K562 (cell line): ENCODE data around the gene RNU6-1. TPM values are rescaled to one million over a fixed set of nuclear protein-coding genes. Genes with fewer than 3 reads are reported as not detected.

Source experiments
- ARHGAP35 ChIP-seq: fragments of 450-650 bp; IDR thresholded peaks from 2 replicates; pipeline ENCODE4 v1.6.1; 2018; ENCODE audit not compliant: partially characterized antibody
- CREB1 ChIP-seq, 2 experiments: sonication (generic) in 1 of 2; formaldehyde crosslinking in 1 of 2; IDR thresholded peaks; 2 replicates each; pipeline versions ENCODE4 v1.6.1 to v1.8.0; 2012 to 2022; ENCODE audit warnings: inconsistent platforms in 1 of 2, mild to moderate bottlenecking in 1 of 2, missing genetic modification reagents in 1 of 2, moderate library complexity in 1 of 2
- DIDO1 ChIP-seq: fragments of 450-650 bp; IDR thresholded peaks from 2 replicates; pipeline ENCODE4 v1.6.1; 2016; ENCODE audit warnings: low read depth, missing biosample characterization, missing genetic modification characterization
- EGR1 ChIP-seq: fragments of 450-650 bp; conservative IDR thresholded peaks from 2 replicates; pipeline ENCODE4 v1.6.1; 2017; ENCODE audit warnings: mild to moderate bottlenecking
- ESRRA ChIP-seq: fragments of 450-650 bp; IDR thresholded peaks from 2 replicates; pipeline ENCODE4 v1.6.1; 2014; ENCODE audit warnings: low read depth, mild to moderate bottlenecking, moderate library complexity, borderline replicate concordance
- GABPA ChIP-seq: fragments of 200-800 bp; sonication (Bioruptor generic); conservative IDR thresholded peaks from 2 replicates; pipeline ENCODE4 v1.6.1; 2016; ENCODE audit warnings: low read depth, missing genetic modification characterization, missing compliant biosample characterization
- GATAD2B ChIP-seq: fragments of 450-650 bp; IDR thresholded peaks from 2 replicates; pipeline ENCODE4 v1.6.1; 2017; ENCODE audit warnings: mild to moderate bottlenecking, borderline replicate concordance
- HOXB6 ChIP-seq: fragments of 250-450 bp; sonication (Bioruptor Pico); IDR thresholded peaks from 2 replicates; pipeline ENCODE4 v1.5.1; 2022; ENCODE audit warnings: mild to moderate bottlenecking, borderline replicate concordance
- RCOR1 ChIP-seq, 2 experiments: IDR thresholded peaks; 2 replicates each; pipeline ENCODE4 v1.6.1; 2012; ENCODE audit warnings: low read depth in 2 of 2, low read length in 2 of 2, borderline replicate concordance in 1 of 2, improper control_type of control experiment in 1 of 2
- ZBTB7A ChIP-seq: IDR thresholded peaks from 2 replicates; pipeline ENCODE4 v1.6.1; 2011; ENCODE audit warnings: low read depth, mild to moderate bottlenecking, low read length, moderate library complexity, borderline replicate concordance; ENCODE audit not compliant: control insufficient read depth
- ZEB2 ChIP-seq: fragments of 450-650 bp; IDR thresholded peaks from 2 replicates; pipeline ENCODE4 v1.6.1; 2016
- ZNF12 ChIP-seq: sonication (generic); formaldehyde crosslinking; IDR thresholded peaks from 2 replicates; pipeline ENCODE4 v1.4.0; 2020; ENCODE audit warnings: mild to moderate bottlenecking, missing genetic modification reagents
- ZNF140 ChIP-seq: fragments of 250-450 bp; sonication (Bioruptor Pico); IDR thresholded peaks from 2 replicates; pipeline ENCODE4 v1.8.0; 2021; ENCODE audit warnings: moderate library complexity, mild to moderate bottlenecking, inconsistent platforms
- polyA plus RNA-seq, 8 experiments: library from polyadenylated mRNA; depleted of rRNA in 4 of 8; stranded (reverse) in 5 of 8; unstranded in 3 of 8; fragments of >200 nt; fragmentation: Nextera tagmentation in 2 of 8; fragmentation: Illumina TruSeq in 1 of 8; extraction: Ambion mirVana in 2 of 8; extraction: Trizol in 1 of 8; gene quantifications; 2 replicates each; pipeline versions ENCODE4 v1.2.1 to v1.2.3, GENCODE V29; 2011 to 2014; ENCODE audit warnings: inconsistent platforms in 1 of 8, missing spikeins in 1 of 8
- total RNA-seq, 7 experiments: library from RNA; depleted of rRNA in 6 of 7; stranded (reverse); fragments of >200 nt in 6 of 7; fragmentation: Illumina TruSeq in 2 of 7; extraction: Trizol in 2 of 7; gene quantifications; 2 replicates each; pipeline versions ENCODE4 v1.2.1 to v1.2.3, GENCODE V29; 2011 to 2021; ENCODE audit warnings: low replicate concordance in 1 of 7
- TF ChIP-seq, protein P1 (sequence below), 2 experiments: IDR thresholded peaks; 2 replicates each; pipeline ENCODE4 v1.6.1; 2011; ENCODE audit warnings: borderline replicate concordance in 1 of 2, control low read depth in 1 of 2, low read depth in 1 of 2, low read length in 1 of 2, mild to moderate bottlenecking in 1 of 2, mixed read lengths in 1 of 2, moderate library complexity in 1 of 2; ENCODE audit not compliant: insufficient read depth in 1 of 2, insufficient read length in 1 of 2, poor library complexity in 1 of 2, severe bottlenecking in 1 of 2; ENCODE audit errors: extremely low read depth in 1 of 2
- TF ChIP-seq, protein P2 (sequence below): sonication (generic); formaldehyde crosslinking; IDR thresholded peaks from 2 replicates; pipeline ENCODE4 v1.8.0; 2022; ENCODE audit warnings: mild to moderate bottlenecking, low read depth, missing genetic modification reagents
- TF ChIP-seq, protein P3 (sequence below): sonication (generic); IDR thresholded peaks from 2 replicates; pipeline ENCODE4 v1.6.1; 2016
- TF ChIP-seq, protein P4 (sequence below): sonication (generic); formaldehyde crosslinking; IDR thresholded peaks from 2 replicates; pipeline ENCODE4 v1.8.1; 2023; ENCODE audit warnings: mild to moderate bottlenecking, missing genetic modification reagents, moderate library complexity
- TF ChIP-seq, protein P5 (sequence below): IDR thresholded peaks from 2 replicates; pipeline ENCODE4 v1.6.1; 2012; ENCODE audit warnings: low read depth, low read length, improper control_type of control experiment, borderline replicate concordance
- TF ChIP-seq, protein P6 (sequence below): fragments of 250-450 bp; sonication (Bioruptor Pico); IDR thresholded peaks from 2 replicates; pipeline ENCODE4 v1.8.0; 2021; ENCODE audit warnings: borderline replicate concordance, mild to moderate bottlenecking, moderate library complexity; ENCODE audit not compliant: poor library complexity, severe bottlenecking

Gene RNU6-1
- total and polyA plus RNA-seq, 9 of the 15 experiments (the other 6 are each of a cell fraction or from before 2014, with no cell fraction given): not detected

DNA sequence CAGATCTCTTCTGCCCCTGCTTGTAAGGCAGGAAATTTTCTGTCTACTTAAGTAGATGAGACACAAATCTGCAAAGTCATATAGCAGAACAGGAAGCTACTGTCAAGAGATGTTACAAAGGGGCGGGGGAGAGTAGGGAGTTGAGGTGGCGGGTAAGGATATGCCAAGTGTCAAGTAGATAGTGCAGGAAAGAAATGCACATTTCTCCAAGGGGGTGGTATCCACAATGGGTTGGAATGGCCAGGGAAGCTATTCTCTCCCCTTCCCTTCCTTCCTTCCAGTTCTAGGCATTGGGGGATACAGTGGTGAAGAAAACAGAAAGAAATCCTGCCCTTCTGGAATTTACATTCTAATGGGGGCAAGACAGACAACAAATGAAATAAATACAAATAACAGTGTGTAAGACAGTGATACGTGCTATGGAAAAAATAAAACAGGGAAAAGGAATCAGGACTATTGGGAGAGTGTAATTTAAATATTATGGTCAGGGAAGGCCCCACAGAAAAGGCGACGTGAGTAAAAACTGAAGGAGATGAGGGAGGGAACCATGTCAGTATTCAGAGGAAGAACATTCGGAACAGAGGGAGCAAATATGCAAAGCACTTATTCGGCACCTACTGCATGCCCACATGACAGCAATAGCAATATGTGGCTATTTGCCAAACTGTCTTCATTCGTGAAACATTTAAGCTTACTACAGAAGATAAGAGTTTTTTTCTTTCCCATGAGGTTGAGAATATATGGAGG, 42.8 kb upstream of the RNU6-1 start (continued):
- TF ChIP-seq GABPA (peak; percentile 62; the same call in 1 of the 2 replicates), ESRRA (no peak), ZNF140 (CRISPR knock-in tag) (no peak), HOXB6 (no peak), DIDO1 (no peak), EGR1 (peak; percentile 37; the same call in 1 of the 2 replicates), RCOR1 (IDR thresholded peaks at IDR 0.05; ENCODE audit: borderline replicate concordance in 1 of 2, low read depth in 2 of 2, low read length in 2 of 2) (peak; percentile 11 to 92; a peak in 3 of 4 replicates), ZEB2 (peak; percentile 71), ARHGAP35 (no peak), ZBTB7A (no peak), ZNF12 (CRISPR knock-in tag) (no peak), CREB1 (IDR thresholded peaks at IDR 0.05) (no peak), CREB1 (CRISPR knock-in tag; IDR thresholded peaks at IDR 0.05) (no peak), GATAD2B (no peak)
- TF ChIP-seq, protein P1, sequence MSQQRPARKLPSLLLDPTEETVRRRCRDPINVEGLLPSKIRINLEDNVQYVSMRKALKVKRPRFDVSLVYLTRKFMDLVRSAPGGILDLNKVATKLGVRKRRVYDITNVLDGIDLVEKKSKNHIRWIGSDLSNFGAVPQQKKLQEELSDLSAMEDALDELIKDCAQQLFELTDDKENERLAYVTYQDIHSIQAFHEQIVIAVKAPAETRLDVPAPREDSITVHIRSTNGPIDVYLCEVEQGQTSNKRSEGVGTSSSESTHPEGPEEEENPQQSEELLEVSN (IDR thresholded peaks at IDR 0.05; ENCODE audit: borderline replicate concordance in 1 of 2, extremely low read depth in 1 of 2, insufficient read depth in 1 of 2, insufficient read length in 1 of 2, low read depth in 1 of 2, low read length in 1 of 2, poor library complexity in 1 of 2, severe bottlenecking in 1 of 2): peak in 1 of 2 experiments; percentile 25
- TF ChIP-seq, protein P2, sequence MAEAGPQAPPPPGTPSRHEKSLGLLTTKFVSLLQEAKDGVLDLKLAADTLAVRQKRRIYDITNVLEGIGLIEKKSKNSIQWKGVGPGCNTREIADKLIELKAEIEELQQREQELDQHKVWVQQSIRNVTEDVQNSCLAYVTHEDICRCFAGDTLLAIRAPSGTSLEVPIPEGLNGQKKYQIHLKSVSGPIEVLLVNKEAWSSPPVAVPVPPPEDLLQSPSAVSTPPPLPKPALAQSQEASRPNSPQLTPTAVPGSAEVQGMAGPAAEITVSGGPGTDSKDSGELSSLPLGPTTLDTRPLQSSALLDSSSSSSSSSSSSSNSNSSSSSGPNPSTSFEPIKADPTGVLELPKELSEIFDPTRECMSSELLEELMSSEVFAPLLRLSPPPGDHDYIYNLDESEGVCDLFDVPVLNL (CRISPR knock-in tag): no peak
- TF ChIP-seq, protein P3, sequence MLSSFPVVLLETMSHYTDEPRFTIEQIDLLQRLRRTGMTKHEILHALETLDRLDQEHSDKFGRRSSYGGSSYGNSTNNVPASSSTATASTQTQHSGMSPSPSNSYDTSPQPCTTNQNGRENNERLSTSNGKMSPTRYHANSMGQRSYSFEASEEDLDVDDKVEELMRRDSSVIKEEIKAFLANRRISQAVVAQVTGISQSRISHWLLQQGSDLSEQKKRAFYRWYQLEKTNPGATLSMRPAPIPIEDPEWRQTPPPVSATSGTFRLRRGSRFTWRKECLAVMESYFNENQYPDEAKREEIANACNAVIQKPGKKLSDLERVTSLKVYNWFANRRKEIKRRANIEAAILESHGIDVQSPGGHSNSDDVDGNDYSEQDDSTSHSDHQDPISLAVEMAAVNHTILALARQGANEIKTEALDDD: no peak
- TF ChIP-seq, protein P4, sequence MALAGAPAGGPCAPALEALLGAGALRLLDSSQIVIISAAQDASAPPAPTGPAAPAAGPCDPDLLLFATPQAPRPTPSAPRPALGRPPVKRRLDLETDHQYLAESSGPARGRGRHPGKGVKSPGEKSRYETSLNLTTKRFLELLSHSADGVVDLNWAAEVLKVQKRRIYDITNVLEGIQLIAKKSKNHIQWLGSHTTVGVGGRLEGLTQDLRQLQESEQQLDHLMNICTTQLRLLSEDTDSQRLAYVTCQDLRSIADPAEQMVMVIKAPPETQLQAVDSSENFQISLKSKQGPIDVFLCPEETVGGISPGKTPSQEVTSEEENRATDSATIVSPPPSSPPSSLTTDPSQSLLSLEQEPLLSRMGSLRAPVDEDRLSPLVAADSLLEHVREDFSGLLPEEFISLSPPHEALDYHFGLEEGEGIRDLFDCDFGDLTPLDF (CRISPR knock-in tag): no peak
- TF ChIP-seq, protein P5, sequence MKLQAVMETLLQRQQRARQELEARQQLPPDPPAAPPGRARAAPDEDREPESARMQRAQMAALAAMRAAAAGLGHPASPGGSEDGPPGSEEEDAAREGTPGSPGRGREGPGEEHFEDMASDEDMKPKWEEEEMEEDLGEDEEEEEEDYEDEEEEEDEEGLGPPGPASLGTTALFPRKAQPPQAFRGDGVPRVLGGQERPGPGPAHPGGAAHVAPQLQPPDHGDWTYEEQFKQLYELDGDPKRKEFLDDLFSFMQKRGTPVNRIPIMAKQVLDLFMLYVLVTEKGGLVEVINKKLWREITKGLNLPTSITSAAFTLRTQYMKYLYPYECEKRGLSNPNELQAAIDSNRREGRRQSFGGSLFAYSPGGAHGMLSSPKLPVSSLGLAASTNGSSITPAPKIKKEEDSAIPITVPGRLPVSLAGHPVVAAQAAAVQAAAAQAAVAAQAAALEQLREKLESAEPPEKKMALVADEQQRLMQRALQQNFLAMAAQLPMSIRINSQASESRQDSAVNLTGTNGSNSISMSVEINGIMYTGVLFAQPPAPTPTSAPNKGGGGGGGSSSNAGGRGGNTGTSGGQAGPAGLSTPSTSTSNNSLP: peak; percentile 61; the same call in 1 of the 2 replicates
- TF ChIP-seq, protein P6, sequence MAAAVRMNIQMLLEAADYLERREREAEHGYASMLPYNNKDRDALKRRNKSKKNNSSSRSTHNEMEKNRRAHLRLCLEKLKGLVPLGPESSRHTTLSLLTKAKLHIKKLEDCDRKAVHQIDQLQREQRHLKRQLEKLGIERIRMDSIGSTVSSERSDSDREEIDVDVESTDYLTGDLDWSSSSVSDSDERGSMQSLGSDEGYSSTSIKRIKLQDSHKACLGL (CRISPR knock-in tag): no peak
